ENCODE results near the gene KIF3B.

Gene KIF3B

DNA sequence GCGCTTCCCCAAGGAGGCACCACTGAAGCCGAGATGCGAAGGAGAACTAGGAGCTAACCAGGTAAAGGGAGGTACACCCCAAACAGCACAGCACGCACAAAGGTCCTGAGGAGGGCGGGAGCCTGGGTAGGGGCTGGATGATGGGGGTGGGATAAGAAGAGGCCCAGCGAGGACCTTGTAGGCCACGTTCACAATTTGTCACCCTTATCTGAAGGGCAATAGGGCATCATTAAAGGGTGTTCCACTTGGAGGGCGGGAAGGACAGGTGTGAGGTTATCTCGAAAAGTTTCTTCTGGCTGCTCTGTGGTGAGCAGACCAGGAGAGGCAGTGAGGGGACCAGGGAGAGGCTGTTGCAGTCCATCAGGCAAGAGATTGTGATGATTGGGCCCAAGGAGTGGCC, 44.2 kb upstream of the KIF3B start:
- no peak overlapping the region for H4K91ac ChIP-seq (ENCODE audit: low read length)
- H2AK5ac ChIP-seq (ENCODE audit: low read length, severe bottlenecking): no peak overlapping the region
- no peak overlapping the region for H3K27ac ChIP-seq (ENCODE audit: low read length, poor library complexity, severe bottlenecking)
- H3K79me1 ChIP-seq (replicated peaks; ENCODE audit: low read length, poor library complexity, severe bottlenecking): peaks cover 15% of the 10 kb centered on the region
- peaks cover 66 to 83% of the 10 kb centered on the region in 2 experiments for H3K36me3 ChIP-seq (ENCODE audit: control insufficient read depth in 1 of 2, insufficient read depth in 2 of 2, low read depth in 1 of 2, low read length in 2 of 2)
- no peak overlapping the region for H2BK120ac ChIP-seq (ENCODE audit: low read depth, low read length)
- no peak overlapping the region for H3K23ac ChIP-seq (ENCODE audit: low read length in 2 of 2)
- H2BK15ac ChIP-seq (ENCODE audit: low read depth, poor library complexity, severe bottlenecking): no peak overlapping the region
- H3K4me3 ChIP-seq (ENCODE audit: insufficient read depth in 1 of 2, low read depth in 1 of 2, low read length in 2 of 2): no peak overlapping the region
- no peak overlapping the region for H3K14ac ChIP-seq (ENCODE audit: low read length in 2 of 2)
- H2BK5ac ChIP-seq (ENCODE audit: low read depth, low read length, poor library complexity, severe bottlenecking): no peak overlapping the region
- no peak for DNase-seq
- H3K27me3 ChIP-seq (ENCODE audit: control insufficient read depth in 1 of 2, insufficient read depth in 1 of 2, low read length in 2 of 2): no peaks in the 10 kb centered on the region
- no peak overlapping the region for H3K18ac ChIP-seq (ENCODE audit: low read depth in 1 of 2, low read length in 2 of 2)
- no peak overlapping the region for H3K4ac ChIP-seq (ENCODE audit: low read depth in 1 of 2, low read length in 2 of 2)
- H2AFZ ChIP-seq (ENCODE audit: low read depth, low read length): no peak overlapping the region
- 97% methylated on average over 9 of the region's 9 CpGs for WGBS
- no peak overlapping the region for H2BK12ac ChIP-seq (ENCODE audit: low read length in 2 of 2)
- no peak overlapping the region for H4K8ac ChIP-seq (ENCODE audit: low read length)
- no peaks in the 10 kb centered on the region for H3K9me3 ChIP-seq (ENCODE audit: control insufficient read depth, low read length)
- H3K4me2 ChIP-seq (ENCODE audit: low read length, poor library complexity, severe bottlenecking): no peak overlapping the region
- no peaks in the 10 kb centered on the region for H3K4me1 ChIP-seq (ENCODE audit: control insufficient read depth, insufficient read depth, low read depth, low read length)
- H3K9ac ChIP-seq (ENCODE audit: low read length): no peak overlapping the region

- Histone ChIP-seq H2BK12ac (ENCODE audit: low read length in 2 of 2) (no peak overlapping the region), H2BK120ac (ENCODE audit: low read depth, low read length) (no peak overlapping the region), H2AFZ (ENCODE audit: low read depth, low read length) (no peak overlapping the region), H3K9me3 (ENCODE audit: control insufficient read depth, low read length) (no peaks in the 10 kb centered on the region), H4K8ac (ENCODE audit: low read length) (no peak overlapping the region), H3K4me3 (ENCODE audit: insufficient read depth in 1 of 2, low read depth in 1 of 2, low read length in 2 of 2) (no peak overlapping the region), H3K14ac (ENCODE audit: low read length in 2 of 2) (no peak overlapping the region), H3K4me2 (ENCODE audit: low read length, poor library complexity, severe bottlenecking) (no peak overlapping the region), H3K18ac (ENCODE audit: low read depth in 1 of 2, low read length in 2 of 2) (no peak overlapping the region), H2AK5ac (ENCODE audit: low read length, severe bottlenecking) (no peak overlapping the region), H3K79me1 (replicated peaks; ENCODE audit: low read length, poor library complexity, severe bottlenecking) (peaks cover 15% of the 10 kb centered on the region), H3K27me3 (ENCODE audit: control insufficient read depth in 1 of 2, insufficient read depth in 1 of 2, low read length in 2 of 2) (no peaks in the 10 kb centered on the region), H3K36me3 (ENCODE audit: control insufficient read depth in 1 of 2, insufficient read depth in 2 of 2, low read depth in 1 of 2, low read length in 2 of 2) (peaks cover 63 to 73% of the 10 kb centered on the region in 2 experiments), H2BK5ac (ENCODE audit: low read depth, low read length, poor library complexity, severe bottlenecking) (no peak overlapping the region), H3K9ac (ENCODE audit: low read length) (no peak overlapping the region), H3K4ac (ENCODE audit: low read depth in 1 of 2, low read length in 2 of 2) (no peak overlapping the region), H4K91ac (ENCODE audit: low read length) (no peak overlapping the region), H2BK15ac (ENCODE audit: low read depth, poor library complexity, severe bottlenecking) (no peak overlapping the region), H3K27ac (ENCODE audit: low read length, poor library complexity, severe bottlenecking) (no peak overlapping the region), H3K4me1 (ENCODE audit: control insufficient read depth, insufficient read depth, low read depth, low read length) (peaks cover 1% of the 10 kb centered on the region), H3K23ac (ENCODE audit: low read length in 2 of 2) (no peak overlapping the region)
- WGBS: 98% methylated on average over 13 of the region's 13 CpGs
- DNase-seq: no peak
Observed at GRCh38 chr20:32234135-32234808, 43.2 kb upstream of the KIF3B start.

DNA sequence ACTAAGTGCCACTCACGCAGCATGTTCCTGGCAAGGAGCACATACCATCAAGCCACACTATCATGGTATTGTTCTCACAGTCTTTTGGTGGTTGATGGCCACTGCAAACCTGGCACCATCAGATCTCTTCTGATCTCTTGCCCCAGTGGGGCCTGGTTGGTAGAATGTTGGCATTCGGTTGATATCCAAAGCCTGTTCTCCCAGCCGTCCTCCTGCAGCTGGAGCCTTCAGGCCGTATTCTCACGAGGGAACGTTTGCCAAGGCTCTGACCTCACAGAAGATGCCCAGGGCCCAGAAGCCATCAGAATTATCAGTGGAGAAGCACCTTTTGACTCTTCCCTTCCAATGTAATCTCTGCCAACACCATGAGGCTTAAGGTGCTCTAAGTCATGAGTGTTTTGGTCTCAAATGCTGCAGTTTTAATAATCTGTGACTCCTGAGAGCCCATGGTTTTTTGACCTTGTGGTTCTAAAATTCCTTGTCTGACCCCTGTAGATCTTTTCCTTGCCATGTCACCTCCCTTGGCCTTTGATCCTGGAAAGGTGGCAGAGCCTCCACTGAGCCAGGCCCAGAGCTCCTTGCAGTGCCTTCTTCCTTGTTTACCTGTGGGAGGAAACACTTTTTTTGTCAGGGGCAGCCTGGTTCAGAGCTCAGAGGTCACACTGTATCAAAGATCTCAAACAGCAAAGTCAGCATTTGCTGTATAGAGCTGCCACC, 42.0 kb upstream of the KIF3B start:
- Histone ChIP-seq H2BK12ac (ENCODE audit: low read length in 2 of 2) (no peak overlapping the region), H3K27ac (ENCODE audit: low read length, poor library complexity, severe bottlenecking) (no peak overlapping the region)

GRCh38 chr20:32236048-32236533, 41.4 kb upstream of the KIF3B start:
- Histone ChIP-seq H4K8ac (ENCODE audit: low read length) (no peak overlapping the region), H2AFZ (ENCODE audit: low read depth, low read length) (no peak overlapping the region), H3K14ac (ENCODE audit: low read length in 2 of 2) (no peak overlapping the region), H3K4ac (ENCODE audit: low read depth in 1 of 2, low read length in 2 of 2) (no peak overlapping the region), H2BK120ac (ENCODE audit: low read depth, low read length) (no peak overlapping the region), H2BK12ac (ENCODE audit: low read length in 2 of 2) (no peak overlapping the region), H3K79me1 (replicated peaks; ENCODE audit: low read length, poor library complexity, severe bottlenecking) (peaks cover 12% of the 10 kb centered on the region), H3K4me3 (ENCODE audit: insufficient read depth in 1 of 2, low read depth in 1 of 2, low read length in 2 of 2) (no peak overlapping the region), H3K27me3 (ENCODE audit: control insufficient read depth in 1 of 2, insufficient read depth in 1 of 2, low read length in 2 of 2) (no peaks in the 10 kb centered on the region), H2BK15ac (ENCODE audit: low read depth, poor library complexity, severe bottlenecking) (no peak overlapping the region), H3K9me3 (ENCODE audit: control insufficient read depth, low read length) (no peaks in the 10 kb centered on the region), H3K4me2 (ENCODE audit: low read length, poor library complexity, severe bottlenecking) (no peak overlapping the region), H3K36me3 (ENCODE audit: control insufficient read depth in 1 of 2, insufficient read depth in 2 of 2, low read depth in 1 of 2, low read length in 2 of 2) (peaks cover 52 to 62% of the 10 kb centered on the region in 2 experiments), H3K23ac (ENCODE audit: low read length in 2 of 2) (no peak overlapping the region), H3K27ac (ENCODE audit: low read length, poor library complexity, severe bottlenecking) (no peak overlapping the region), H3K18ac (ENCODE audit: low read depth in 1 of 2, low read length in 2 of 2) (no peak overlapping the region), H2AK5ac (ENCODE audit: low read length, severe bottlenecking) (no peak overlapping the region), H3K9ac (ENCODE audit: low read length) (no peak overlapping the region), H4K91ac (ENCODE audit: low read length) (no peak overlapping the region), H3K4me1 (ENCODE audit: control insufficient read depth, insufficient read depth, low read depth, low read length) (peaks cover 5% of the 10 kb centered on the region), H2BK5ac (ENCODE audit: low read depth, low read length, poor library complexity, severe bottlenecking) (no peak overlapping the region)
- no peak for DNase-seq
- 95% methylated on average over 3 of the region's 3 CpGs for WGBS

More for the DNA sequence above, 42.0 kb upstream of the KIF3B start:
- Histone ChIP-seq H3K18ac (ENCODE audit: low read depth in 1 of 2, low read length in 2 of 2) (no peak overlapping the region), H3K4ac (ENCODE audit: low read depth in 1 of 2, low read length in 2 of 2) (no peak overlapping the region), H3K79me1 (replicated peaks; ENCODE audit: low read length, poor library complexity, severe bottlenecking) (peaks cover 13% of the 10 kb centered on the region), H2AFZ (ENCODE audit: low read depth, low read length) (no peak overlapping the region), H2BK5ac (ENCODE audit: low read depth, low read length, poor library complexity, severe bottlenecking) (no peak overlapping the region), H3K9ac (ENCODE audit: low read length) (no peak overlapping the region), H2BK120ac (ENCODE audit: low read depth, low read length) (no peak overlapping the region), H3K14ac (ENCODE audit: low read length in 2 of 2) (no peak overlapping the region), H3K27me3 (ENCODE audit: control insufficient read depth in 1 of 2, insufficient read depth in 1 of 2, low read length in 2 of 2) (no peaks in the 10 kb centered on the region), H3K36me3 (ENCODE audit: control insufficient read depth in 1 of 2, insufficient read depth in 2 of 2, low read depth in 1 of 2, low read length in 2 of 2) (peaks cover 58 to 68% of the 10 kb centered on the region in 2 experiments), H4K91ac (ENCODE audit: low read length) (no peak overlapping the region), H3K9me3 (ENCODE audit: control insufficient read depth, low read length) (no peaks in the 10 kb centered on the region), H2AK5ac (ENCODE audit: low read length, severe bottlenecking) (no peak overlapping the region), H2BK15ac (ENCODE audit: low read depth, poor library complexity, severe bottlenecking) (no peak overlapping the region), H3K23ac (ENCODE audit: low read length in 2 of 2) (no peak overlapping the region), H3K4me2 (ENCODE audit: low read length, poor library complexity, severe bottlenecking) (no peak overlapping the region), H3K4me1 (ENCODE audit: control insufficient read depth, insufficient read depth, low read depth, low read length) (peaks cover 4% of the 10 kb centered on the region), H3K4me3 (ENCODE audit: insufficient read depth in 1 of 2, low read depth in 1 of 2, low read length in 2 of 2) (no peak overlapping the region), H4K8ac (ENCODE audit: low read length) (no peak overlapping the region)
- WGBS: 95% methylated on average over 6 of the region's 6 CpGs
- no peak for DNase-seq
